Medulla oblongata (tissue), 1 donor: ENCODE data around the gene HOXA10.
A peak's percentile ranks its signal among the peaks of the same experiment; 100 is the strongest.

ENCODE experiments used
- DNase-seq: peaks from one replicate; pipeline ENCODE4 v3.0.0-alpha.2; 2015; ENCODE audit errors: extremely low spot score

HOXA10 gene

DNA sequence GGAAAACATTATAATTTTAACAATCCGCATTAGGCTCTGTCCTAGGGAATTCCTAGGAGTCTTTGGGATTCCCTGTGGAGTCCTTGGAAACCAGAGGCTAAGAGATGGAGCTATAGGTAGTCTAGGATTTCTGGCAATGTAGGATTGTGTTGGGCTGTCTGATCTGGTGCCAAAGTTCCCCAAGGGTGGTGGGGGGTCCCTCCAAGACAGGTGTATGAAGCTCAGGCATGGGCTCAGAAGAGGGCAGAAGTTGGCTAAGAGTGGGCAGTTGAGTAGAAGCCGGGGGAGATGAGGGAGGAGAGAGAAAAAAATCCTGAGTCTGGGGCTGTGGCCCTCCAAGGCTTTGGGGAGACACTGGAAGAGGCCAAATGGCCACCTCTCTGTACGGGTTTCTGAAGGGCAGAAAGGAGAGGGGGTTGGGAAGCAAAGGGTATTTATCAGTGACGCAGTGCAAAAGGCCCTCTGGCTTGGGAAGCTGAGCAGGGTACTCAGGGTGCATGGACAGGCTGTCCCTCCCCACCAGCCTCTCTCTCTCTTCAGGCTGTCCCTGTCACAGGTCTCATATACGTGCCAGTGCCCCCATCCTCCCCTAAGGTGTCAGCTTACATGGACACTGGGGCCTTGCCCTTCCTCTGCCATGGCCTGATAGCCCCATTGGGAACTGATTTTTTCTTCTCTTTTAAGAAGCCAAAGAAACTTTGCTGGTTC lies 27.5 kb downstream of the HOXA10 start:
- no peak for DNase-seq

DNA sequence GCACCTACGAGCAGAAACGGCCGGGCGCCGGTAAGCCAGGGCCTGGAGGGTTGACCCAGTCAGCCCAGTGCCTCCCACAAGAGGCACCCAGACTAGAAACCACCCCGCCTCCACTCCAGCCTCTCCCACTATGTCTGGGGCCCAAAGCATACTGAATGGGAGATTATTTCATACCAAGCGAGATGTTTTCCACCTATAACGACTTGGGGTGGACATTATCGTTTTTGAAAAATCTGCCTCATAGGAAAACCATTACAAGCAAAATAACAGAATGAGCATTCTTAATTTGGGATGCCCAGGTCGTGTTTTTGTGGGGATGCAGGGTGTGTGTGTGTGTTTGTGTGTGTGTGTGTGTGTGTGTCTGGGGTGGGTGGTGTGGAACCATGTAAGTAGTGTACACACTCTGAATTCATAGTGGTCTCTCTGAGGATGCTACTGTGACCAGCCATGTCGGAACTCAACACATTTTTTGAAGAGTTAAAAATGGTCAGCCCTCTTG lies 28.2 kb downstream of the HOXA10 start:
- DNase-seq, result no peak

GRCh38 chr7:27145165-27145913 lies 28.8 kb downstream of the HOXA10 start:
- no peak for DNase-seq

DNA sequence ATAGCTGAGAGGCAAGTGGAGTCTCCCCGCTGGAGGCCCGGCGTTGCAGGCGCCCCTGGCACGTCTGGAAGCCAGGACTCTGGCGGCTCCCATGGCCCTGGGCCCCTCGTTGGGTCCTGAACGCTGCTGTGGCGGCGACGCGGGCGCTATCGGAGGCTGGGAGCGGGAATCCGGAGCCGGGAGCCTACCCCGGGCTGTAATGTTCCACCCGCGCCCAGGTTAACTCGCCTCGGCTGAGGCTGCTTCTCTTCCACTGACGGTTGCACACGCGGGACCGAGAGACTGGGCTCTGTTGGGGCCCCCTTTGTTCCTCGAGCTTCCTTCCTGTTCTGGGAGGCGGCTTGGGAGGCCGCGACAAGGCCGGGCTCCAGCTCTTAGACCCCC lies 29.3 kb downstream of the HOXA10 start:
- no peak for DNase-seq

DNA sequence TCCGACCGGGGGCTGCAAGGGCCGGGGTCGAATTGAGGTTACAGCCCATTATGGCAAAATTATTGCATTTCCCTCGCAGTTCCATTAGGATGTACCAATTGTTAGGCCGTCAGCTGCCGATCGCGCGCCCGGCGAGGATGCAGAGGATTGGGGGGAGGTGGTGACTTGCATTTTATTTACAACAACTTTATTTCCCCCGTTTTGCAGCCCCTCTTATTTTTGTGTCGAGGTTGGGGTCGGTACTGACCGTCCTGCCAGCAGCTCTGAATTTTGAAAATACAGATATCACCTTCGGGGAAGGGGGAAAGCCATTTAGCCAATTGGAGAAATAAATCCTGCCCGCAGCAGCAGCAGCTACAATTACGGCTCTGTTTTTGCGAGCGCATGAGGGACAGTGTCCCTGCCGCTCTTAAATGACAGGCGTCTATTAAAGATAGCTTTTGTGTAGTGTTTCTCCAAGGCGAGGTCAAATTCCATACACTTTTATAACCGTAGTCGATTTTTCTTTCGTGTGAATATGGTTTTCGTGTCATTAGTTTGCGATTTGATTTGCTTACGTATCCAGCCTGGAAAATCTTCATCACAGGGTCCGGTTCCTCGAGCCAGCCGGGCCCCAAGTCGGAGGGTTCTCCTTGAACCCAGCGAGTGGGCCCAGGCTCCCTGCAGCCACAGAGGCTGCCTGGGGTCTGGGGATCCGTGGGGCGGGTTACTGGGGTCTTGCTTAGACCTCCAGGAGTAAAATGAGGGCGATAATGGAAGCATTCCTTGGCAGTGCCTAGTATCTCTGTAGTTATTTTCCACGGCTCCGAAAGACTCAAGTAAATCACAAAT lies 30.0 kb downstream of the HOXA10 start:
- DNase-seq, result no peak

GRCh38 chr7:27143023-27143949 lies 30.8 kb downstream of the HOXA10 start, which contains the start of gene HOXA5:
TSS of gene HOXA5 (minus strand) at chr7:27143681. CDS start at chr7:27143607, 74 bp downstream.
- peak; percentile 95 for DNase-seq

GRCh38 chr7:27142580-27143022 lies 31.5 kb downstream of the HOXA10 start:
- DNase-seq, result no peak

GRCh38 chr7:27141923-27142579 lies 32.1 kb downstream of the HOXA10 start:
- no peak for DNase-seq

DNA sequence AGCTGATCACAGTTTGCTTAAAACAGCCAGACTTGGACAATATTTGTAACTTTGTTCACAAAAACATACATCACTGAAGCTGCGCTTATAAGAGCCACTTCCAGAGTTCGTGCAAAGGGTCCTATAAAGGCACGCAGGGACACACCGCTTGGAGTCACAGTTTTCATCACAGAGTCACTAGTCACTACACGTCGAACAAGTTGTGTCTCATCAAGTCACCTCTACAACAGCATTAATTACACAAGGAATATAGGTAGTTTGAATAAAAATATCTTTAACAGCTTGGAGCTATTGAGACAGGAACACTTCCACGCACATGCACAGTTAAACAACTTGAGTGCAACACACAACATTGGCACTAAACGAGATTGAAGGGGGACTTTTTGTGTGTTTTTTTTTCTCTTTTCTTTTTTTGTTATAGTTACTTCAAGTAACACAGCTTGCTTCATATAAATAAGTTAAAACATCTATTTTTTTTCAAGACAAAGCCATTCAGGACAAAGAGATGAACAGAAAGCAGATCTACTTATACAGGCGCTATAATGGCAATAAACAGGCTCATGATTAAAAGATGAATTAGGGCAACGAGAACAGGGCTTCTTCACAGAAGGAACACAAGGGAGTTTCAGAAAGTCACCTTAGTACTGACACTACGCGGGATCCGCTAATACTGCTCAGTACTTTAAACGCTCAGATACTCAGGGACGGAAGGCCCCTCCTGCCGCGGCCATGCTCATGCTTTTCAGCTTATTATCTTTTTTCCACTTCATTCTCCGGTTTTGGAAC lies 32.8 kb downstream of the HOXA10 start:
- no peak for DNase-seq

DNA sequence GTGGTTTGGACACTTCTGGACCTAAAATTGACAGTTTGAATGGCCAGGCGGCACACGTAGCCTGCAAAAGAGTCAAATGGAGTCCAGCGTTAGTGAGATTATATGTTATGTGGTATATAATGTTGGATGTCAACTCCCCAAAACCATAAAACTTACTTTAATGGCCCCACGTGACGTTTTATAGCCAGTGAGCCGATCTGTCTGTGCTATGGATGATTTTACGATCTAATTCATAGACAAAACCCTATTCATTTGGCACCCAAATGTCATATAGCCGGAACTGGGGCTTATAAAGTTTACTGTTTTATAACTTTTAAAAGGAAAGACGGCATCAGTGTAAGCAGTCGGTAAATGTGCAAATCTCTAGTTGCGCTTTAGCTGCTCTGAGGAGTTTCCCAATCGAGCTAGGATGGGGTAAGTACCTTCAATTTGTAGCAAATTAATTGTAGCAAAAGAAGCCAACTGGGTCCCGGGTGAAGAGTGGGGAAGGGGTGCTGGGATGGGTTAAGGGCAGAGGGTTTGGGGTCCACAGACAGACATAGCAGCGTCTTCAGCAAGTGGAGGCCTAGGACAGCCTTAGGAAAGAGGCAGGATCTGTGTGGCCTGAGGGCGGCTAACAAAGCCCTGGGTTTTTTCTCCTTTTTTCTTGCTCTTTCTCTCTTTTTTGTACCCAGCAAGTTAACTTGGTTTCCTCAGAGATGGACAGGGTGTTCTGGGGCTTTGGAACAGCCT lies 33.8 kb downstream of the HOXA10 start:
- DNase-seq, result no peak

DNA sequence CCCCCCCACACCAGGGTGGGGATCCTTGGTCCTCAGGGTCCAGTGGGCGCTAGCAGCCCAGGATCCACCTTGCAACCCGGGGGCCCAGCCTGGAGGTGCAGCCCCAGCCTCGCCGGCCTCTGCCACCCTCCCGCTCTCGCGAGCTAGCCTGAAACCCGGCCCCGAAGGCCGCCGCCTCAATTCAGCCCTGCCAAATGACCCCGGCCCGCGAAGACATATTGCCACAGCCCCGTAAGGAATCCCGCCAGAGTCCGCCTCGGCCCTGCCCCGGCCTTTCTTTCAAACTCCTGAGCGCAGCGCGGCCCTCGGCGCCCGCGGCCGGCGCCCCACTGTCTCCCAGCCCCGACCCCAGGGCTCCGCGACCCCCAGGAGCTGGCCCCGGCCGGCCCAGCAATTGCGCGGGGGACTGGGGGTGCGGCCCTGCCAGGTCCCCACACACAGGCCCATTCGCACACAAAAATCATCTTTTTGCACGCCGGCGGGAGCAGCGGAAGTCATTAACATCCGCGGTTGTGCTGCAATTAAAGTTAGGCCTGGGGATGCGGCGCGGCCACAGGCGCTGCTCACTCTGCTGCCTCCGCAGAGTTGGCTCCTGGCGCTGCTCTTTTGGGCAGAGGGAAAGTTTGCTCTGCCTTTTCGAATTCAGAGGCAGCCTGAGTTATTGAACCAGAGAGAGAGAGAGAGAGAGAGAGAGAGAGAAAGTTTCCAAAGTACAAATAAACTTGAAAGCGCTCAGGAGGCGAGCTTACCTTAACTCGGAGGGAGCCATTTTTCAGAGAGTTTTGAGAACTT lies 34.6 kb downstream of the HOXA10 start:
- no peak for DNase-seq

- no peak for DNase-seq
Observed at GRCh38 chr7:27138985-27139333, 35.2 kb downstream of the HOXA10 start.

DNA sequence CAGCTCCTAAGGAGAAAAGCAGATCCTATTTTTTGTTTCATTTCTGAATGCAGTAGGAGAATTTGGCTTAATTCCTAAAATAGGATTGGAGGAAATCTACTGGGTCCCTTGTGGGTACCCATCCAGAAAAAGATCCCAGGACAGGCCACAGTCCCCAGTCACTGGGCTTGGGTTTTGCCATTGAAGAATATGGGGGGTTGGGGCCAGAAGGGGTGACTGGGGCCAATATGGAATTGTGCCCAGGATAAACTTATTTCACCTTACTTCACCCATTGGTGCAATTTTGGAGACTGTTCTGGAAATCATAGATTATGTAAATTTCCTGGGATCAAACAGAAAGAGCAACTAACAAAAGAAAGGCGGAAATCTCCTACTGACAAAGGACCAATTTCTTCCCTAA lies 35.6 kb downstream of the HOXA10 start:
- DNase-seq, result no peak

DNA sequence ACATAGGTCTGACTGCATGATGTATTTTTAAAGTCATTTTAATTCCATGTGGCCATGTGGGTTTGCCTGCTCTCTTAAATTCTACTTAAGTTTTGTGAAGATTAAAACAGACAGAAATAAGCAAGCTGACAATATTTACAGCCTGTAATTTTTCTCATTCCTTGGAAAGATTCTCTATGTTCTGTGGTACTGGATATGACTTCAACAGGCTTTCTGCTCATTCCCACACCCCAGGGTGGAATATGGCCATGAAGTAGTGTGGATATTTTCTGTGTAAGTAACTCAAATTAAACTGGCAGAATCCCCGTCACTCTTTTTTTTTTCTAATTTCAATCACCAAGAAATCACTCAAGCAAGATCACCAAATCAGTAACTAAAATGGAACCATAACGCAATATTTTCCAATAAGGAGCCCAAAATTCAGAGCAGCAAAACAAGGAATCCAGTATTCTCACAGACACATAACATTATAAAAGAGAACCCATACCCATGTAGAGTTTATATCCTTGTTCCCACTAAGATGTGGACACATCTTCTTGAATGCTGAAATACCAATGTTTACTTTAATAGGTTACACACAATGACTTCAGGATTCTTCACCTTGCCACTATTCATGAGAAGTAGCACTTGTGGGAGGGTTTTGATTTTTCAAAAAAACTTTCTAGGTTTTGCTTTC lies 36.3 kb downstream of the HOXA10 start:
- no peak for DNase-seq

DNA sequence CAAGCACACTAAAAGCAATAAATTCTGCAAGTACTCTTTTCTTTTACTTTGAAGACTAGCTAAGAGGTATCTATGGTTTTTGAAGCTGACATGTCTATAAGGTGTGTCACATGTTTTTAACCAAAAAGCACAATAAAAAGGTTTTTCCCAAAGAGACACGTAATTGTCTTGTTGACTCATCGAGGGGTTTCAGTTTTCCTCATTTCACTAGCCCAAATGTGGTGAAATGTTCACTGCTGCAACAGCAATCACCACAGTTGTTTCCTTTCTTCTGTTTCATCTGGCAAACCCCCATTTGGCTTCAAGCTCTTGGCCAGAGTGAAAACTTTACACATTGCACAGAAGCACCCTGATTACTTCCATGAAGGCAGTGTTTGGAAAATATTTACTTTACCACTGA lies 39.7 kb downstream of the HOXA10 start:
- peak; percentile 75 for DNase-seq

DNA sequence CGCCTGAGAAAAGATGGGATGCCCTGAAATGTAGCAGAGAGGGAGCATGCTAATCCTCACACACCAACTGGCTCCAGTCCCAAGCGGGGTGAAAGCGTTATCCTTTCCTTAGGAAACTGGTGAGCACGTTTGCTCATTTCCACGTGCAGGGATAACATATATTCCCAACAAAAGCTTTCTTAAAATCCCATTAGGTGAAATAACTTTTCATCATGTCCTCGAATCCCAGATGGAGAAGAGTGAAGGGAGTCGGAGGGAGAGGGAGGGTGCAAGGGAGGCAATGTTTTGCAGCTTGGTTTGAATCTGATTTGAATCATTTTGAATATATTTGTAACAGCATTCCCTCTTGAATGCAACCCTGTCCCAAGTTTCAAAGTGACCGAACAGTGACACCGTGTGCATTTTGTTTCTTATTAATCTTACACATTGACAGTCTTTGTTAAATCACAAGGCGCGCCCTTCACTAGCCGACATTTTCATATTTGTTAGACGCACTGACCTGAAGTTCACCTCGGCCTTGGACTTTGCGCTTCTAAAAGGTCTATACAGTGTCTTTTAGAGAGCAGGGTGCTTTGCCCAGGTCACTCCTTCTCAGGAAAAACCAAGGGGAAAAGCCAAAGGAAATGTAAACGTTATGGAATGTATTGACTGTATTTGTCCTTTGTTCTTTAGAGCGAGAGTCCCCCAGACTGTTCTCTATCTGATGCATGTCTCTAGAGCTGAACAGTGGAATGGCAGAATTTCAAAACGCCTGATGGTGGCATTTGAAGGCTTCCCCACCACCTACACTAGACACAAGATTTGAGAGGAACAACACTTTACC lies 40.5 kb downstream of the HOXA10 start:
- no peak for DNase-seq

- no peak for DNase-seq
Observed at GRCh38 chr7:27132978-27133377, 41.1 kb downstream of the HOXA10 start.
